HUDEP-2 (cell line): ENCODE results near the gene ZNF592.
A peak's percentile ranks its signal among the peaks of the same experiment; 100 is the strongest.

Source experiments
- DNase-seq, 76 experiments: peaks; one replicate each; lab custom pipeline; 2025; ENCODE audit not compliant: unreplicated experiment in 76 of 76; lab: John Stamatoyannopoulos, UW

ZNF592 gene

GRCh38 chr15:84844964-84845363 is 96.6 kb downstream of the ZNF592 start:
- DNase-seq = no peak

- DNase-seq = peak in 46 of 76 experiments; percentile 2 to 56 (median 24)
These were observed 97.2 kb downstream of the ZNF592 start for GRCh38 chr15:84845631-84846030.

GRCh38 chr15:84846269-84846668 is 97.9 kb downstream of the ZNF592 start:
- DNase-seq = no peak

GRCh38 chr15:84847382-84847781 is 99.0 kb downstream of the ZNF592 start:
- DNase-seq = no peak

- DNase-seq = no peak
These were observed 103.8 kb downstream of the ZNF592 start for GRCh38 chr15:84852212-84852611.

GRCh38 chr15:84855136-84855535 is 106.7 kb downstream of the ZNF592 start:
- DNase-seq = no peak

- no peak for DNase-seq
These were observed 107.4 kb downstream of the ZNF592 start for GRCh38 chr15:84855765-84856164.
